ENCODE data around the gene TSHR. TPM values are rescaled to one million over a fixed set of nuclear protein-coding genes. Genes with fewer than 3 reads are reported as not detected.
"Not testable (repeated sequence)": the region's sequence is repeated elsewhere in the genome, so short reads cannot be mapped to it uniquely, and the experiment has no call there.

The TSHR gene
- total RNA-seq, 1 experiment from 2014 or later, result not detected

GRCh38 chr14:80953211-80953610 lies 2.2 kb upstream of the TSHR start:
- H3K27me3 ChIP-seq (ENCODE audit: insufficient read depth, low read length); H3K4me1 ChIP-seq (ENCODE audit: control insufficient read depth in 1 of 2, insufficient read depth in 2 of 2, low read length in 2 of 2); H3K4me2 ChIP-seq (ENCODE audit: low read length); H4K20me1 ChIP-seq (ENCODE audit: insufficient read depth); intact Hi-C loops (cut with micrococcal nuclease); H3K27ac ChIP-seq (ENCODE audit: low read depth, low read length); POLR2A ChIA-PET; H3K36me3 ChIP-seq (ENCODE audit: control insufficient read depth in 1 of 2, insufficient read depth in 2 of 2, low read length in 2 of 2); H3K9me2 ChIP-seq (ENCODE audit: insufficient read depth); H3K9me3 ChIP-seq (ENCODE audit: control insufficient read depth in 1 of 2, insufficient read depth in 1 of 2, low read depth in 1 of 2, low read length in 2 of 2); BruUV-seq (replicated peaks); H3K4me3 ChIP-seq (replicated peaks in 1 of 2; ENCODE audit: low read depth in 1 of 2, low read length in 2 of 2); H3K9ac ChIP-seq (ENCODE audit: low read length); CTCF ChIA-PET; H2AFZ ChIP-seq (ENCODE audit: low read depth, low read length, poor library complexity, severe bottlenecking); RAD21 ChIA-PET (ENCODE audit: low non-redundant PET in 1 of 2, low total read pairs in 2 of 2, uncharacterized antibody in 2 of 2, unreplicated experiment in 2 of 2); H3K79me2 ChIP-seq (ENCODE audit: insufficient read depth, low read length); ATAC-seq; DNase-seq (ENCODE audit: low read depth, low spot score): not testable (repeated sequence)

- H3K4me2 ChIP-seq (ENCODE audit: low read length), result peak overlapping the region; percentile 91
- no peaks in the 10 kb centered on the region for H3K27me3 ChIP-seq (ENCODE audit: insufficient read depth, low read length)
- no peaks in the 10 kb centered on the region for H3K9me3 ChIP-seq (ENCODE audit: control insufficient read depth in 1 of 2, insufficient read depth in 1 of 2, low read depth in 1 of 2, low read length in 2 of 2)
- ATAC-seq (peak; percentile 94), DNase-seq (ENCODE audit: low read depth, low spot score) (peak; percentile 51)
- no peaks in the 10 kb centered on the region for H3K79me2 ChIP-seq (ENCODE audit: insufficient read depth, low read length)
- intact Hi-C loops (cut with micrococcal nuclease), result loop anchor here (1.0 to 2.0 kb wide), 3 partner anchors 33 to 210 kb away; no protein-coding TSS in a partner anchor
- H3K4me1 ChIP-seq (ENCODE audit: control insufficient read depth in 1 of 2, insufficient read depth in 2 of 2, low read length in 2 of 2), result peaks cover 0 to 4% of the 10 kb centered on the region in 2 experiments; a peak in 1 of 4 replicates
- H3K27ac ChIP-seq (ENCODE audit: low read depth, low read length), result no peak overlapping the region
- POLR2A ChIA-PET, result no interaction called here
- no TSS peak for BruUV-seq (replicated peaks)
- H3K9me2 ChIP-seq (ENCODE audit: insufficient read depth), result no peaks in the 10 kb centered on the region
- peak overlapping the region; percentile 31 to 55 for H3K4me3 ChIP-seq (replicated peaks in 1 of 2; ENCODE audit: low read depth in 1 of 2, low read length in 2 of 2)
- H2AFZ ChIP-seq (ENCODE audit: low read depth, low read length, poor library complexity, severe bottlenecking), result peak overlapping the region; percentile 90
- CTCF ChIA-PET, result interaction anchor here (0.8 to 1.0 kb wide), 2 partner anchors 11 to 32 kb away, joined by 3 read pairs; no protein-coding TSS in a partner anchor
- RAD21 ChIA-PET (ENCODE audit: low non-redundant PET in 1 of 2, low total read pairs in 2 of 2, uncharacterized antibody in 2 of 2, unreplicated experiment in 2 of 2), result no interaction called here
- H4K20me1 ChIP-seq (ENCODE audit: insufficient read depth), result no peaks in the 10 kb centered on the region
- H3K36me3 ChIP-seq (ENCODE audit: control insufficient read depth in 1 of 2, insufficient read depth in 2 of 2, low read length in 2 of 2), result no peaks in the 10 kb centered on the region
- peak overlapping the region; percentile 28; the same call in 1 of the 2 replicates for H3K9ac ChIP-seq (ENCODE audit: low read length)
- TF ChIP-seq YY1 (IDR thresholded peaks at IDR 0.05; ENCODE audit: extremely low read depth, insufficient replicate concordance, low read depth, low read length) (no peak), SIN3A (IDR thresholded peaks at IDR 0.05; ENCODE audit: low read depth) (no peak), CBX3 (IDR thresholded peaks at IDR 0.05; ENCODE audit: low read depth) (no peak), SRF (IDR thresholded peaks at IDR 0.05; ENCODE audit: low read depth) (no peak), ZFX (IDR thresholded peaks at IDR 0.05) (no peak), REST (IDR thresholded peaks at IDR 0.05; ENCODE audit: low read depth) (no peak), RAD21 (IDR thresholded peaks at IDR 0.05; ENCODE audit: low read depth) (peak; percentile 86), EGR1 (IDR thresholded peaks at IDR 0.05; ENCODE audit: low read depth) (no peak), EZH2 (IDR thresholded peaks at IDR 0.05) (no peak), ZNF274 (IDR thresholded peaks at IDR 0.05; ENCODE audit: low read depth, low read length) (no peak), CEBPB (IDR thresholded peaks at IDR 0.05; ENCODE audit: low read depth) (no peak), FOSL1 (IDR thresholded peaks at IDR 0.05; ENCODE audit: low read depth) (no peak), ZBTB33 (IDR thresholded peaks at IDR 0.05; ENCODE audit: extremely low read depth, insufficient replicate concordance, low read length) (no peak), ATF3 (IDR thresholded peaks at IDR 0.05) (no peak), SP1 (IDR thresholded peaks at IDR 0.05; ENCODE audit: low read depth) (no peak), POLR2A (IDR thresholded peaks at IDR 0.05; ENCODE audit: borderline replicate concordance, extremely low read depth, insufficient read depth, insufficient read length) (no peak)
Measured at GRCh38 chr14:80954687-80955299, 628 bp upstream of the TSHR start.

Measured in HCT116 (cell line).